ENCODE results near the gene TSPAN9.

DNA sequence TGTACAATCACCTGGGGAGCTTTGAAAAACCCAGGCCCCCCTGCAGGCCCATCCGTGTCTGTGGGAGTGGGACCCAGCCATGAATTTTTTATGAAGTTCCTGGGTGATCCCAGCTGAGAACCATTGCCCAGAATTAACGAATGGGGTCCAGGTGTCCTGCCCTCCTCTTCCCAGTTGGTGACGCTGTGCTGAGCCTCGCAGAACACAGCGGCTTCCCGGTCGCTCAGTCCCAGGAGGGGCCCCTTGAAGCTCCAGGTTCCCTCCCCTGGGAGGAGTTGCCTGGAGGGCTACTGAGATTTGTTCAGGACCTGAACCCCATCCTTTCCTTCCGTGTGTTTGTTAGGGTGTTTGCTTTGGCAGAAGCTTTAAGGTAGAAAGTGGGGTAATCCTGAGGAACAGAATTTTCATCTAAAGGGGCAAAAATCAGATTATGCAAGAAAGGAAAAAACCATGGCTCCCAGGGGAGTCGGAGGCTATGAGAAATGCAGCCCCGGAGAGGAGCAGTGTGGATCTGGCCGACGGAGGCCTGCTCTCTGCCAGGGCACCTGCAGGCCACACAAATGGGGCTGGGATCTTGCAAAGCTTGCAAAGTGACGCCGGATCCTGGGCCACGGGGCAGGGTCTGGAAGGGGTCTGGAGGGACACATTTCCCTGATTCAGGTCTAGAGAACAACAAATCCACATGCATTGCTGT is 249.1 kb downstream of the TSPAN9 start:
- TF ChIP-seq, protein P1, sequence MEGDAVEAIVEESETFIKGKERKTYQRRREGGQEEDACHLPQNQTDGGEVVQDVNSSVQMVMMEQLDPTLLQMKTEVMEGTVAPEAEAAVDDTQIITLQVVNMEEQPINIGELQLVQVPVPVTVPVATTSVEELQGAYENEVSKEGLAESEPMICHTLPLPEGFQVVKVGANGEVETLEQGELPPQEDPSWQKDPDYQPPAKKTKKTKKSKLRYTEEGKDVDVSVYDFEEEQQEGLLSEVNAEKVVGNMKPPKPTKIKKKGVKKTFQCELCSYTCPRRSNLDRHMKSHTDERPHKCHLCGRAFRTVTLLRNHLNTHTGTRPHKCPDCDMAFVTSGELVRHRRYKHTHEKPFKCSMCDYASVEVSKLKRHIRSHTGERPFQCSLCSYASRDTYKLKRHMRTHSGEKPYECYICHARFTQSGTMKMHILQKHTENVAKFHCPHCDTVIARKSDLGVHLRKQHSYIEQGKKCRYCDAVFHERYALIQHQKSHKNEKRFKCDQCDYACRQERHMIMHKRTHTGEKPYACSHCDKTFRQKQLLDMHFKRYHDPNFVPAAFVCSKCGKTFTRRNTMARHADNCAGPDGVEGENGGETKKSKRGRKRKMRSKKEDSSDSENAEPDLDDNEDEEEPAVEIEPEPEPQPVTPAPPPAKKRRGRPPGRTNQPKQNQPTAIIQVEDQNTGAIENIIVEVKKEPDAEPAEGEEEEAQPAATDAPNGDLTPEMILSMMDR (conservative IDR thresholded peaks at IDR 0.05) = no peak
- TF ChIP-seq EZH2 (IDR thresholded peaks at IDR 0.05; ENCODE audit: low read depth) = no peak
